Activated T-cell treated with anti-CD3 and anti-CD28 coated beads for 48 hours (primary cell): ENCODE results near the gene ADGRA3.

Experiments
- DNase-seq: peaks from one replicate; pipeline ENCODE4 v3.0.0-alpha.2; 2020; ENCODE audit warnings: low read depth

ADGRA3 gene

DNA sequence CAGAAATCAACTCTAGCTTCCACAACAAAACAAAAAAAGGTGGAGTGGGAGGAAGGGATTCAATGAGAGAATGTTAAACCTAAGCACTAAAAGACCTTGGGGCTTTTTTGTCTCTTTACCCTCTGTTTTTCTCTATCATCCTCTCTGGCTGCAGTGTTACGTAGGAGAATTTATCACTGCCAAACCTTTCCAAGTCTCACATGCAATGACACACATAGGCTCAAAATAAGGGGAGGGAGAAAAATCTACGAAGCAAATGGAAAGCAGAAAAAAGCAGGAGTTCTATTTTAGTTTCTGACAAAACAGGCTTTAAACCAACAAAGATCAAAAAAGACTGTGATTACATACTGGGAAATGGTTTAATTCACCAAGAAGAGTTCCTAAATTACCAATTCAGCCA lies 152.1 kb downstream of the ADGRA3 start:
- no peak for DNase-seq

DNA sequence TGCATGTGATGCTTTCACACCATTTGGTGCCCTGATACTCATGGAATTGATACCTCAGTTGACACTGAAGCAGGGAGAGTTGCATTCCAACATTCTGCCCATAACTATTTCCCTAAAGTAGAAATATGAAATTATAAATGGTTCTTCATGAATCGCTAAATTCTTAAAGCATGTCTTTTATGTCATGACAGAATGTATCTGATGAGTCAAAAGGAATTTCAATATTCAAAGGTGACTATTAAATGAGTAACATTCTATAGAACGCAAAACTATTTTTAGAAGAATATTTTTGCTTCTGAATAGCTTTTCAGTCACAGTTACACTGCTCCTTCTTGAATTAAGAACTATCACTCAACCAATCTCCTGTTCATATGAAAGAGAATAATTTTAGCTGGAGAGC lies 152.8 kb downstream of the ADGRA3 start:
- no peak for DNase-seq

DNA sequence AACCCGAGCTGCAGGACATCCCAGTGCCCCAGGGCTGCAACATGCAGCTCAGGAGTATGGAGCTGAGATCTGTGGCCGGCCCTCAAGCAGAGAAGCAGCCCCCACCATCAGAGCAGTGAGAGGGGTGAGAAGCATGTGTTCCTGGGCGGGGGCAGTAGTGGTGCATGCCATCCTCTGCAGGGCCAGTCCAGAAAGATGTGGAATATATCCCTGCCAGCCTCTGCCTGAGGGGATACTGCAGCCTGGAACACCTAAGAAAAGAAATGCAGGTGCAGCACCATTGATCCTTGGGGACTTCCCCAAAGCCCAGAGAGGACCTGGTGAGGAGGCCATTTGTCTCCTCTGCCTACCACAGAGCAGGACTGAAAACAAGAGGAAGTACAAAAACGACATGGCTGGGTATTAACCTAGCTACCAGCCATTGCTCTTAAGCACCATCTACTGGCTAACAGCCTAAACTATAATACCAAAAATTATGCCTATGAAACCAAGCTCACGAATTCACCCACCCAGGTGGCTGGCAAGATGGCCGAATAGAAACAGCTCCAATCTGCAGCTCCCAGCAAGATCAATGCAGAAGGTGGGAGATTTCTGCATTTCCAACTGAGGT lies 158.8 kb downstream of the ADGRA3 start:
- DNase-seq, result no peak

DNA sequence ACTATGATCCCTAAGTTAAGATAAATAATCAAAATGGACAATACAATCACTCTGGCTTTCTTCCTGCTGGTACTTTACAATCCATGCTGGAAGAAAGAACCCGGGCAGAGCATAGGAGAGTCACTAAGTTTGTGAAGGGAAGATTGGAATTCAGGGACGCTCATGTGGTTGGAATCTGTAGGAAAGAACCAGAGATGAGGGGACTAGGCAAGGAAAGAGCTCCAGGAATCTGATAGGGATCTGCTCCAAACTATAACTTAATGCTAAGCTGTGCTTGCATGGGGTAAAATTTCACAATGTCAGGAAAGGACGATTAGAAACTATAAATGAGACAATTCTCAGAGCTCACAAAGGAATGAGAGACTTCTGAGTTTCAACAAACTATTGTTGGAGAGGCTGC lies 167.5 kb downstream of the ADGRA3 start:
- no peak for DNase-seq

DNA sequence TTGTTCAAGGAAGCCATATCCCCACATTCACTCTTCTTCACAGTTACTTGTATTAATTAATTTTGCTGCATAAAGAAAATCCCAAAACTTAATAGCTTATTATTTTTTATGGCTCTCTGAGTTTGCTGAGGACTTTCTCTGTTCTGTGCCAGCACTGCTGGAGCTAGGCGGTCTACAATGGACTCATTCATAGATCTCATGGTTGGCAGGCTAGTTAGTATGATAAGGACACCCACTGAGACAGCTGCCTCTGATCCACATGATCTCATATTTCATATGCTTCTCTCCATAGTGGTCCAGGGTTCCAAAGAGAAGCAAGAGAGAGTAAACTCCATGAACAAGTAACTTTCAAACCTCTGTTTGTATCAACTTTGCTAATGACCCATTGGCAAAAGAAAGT lies 170.2 kb downstream of the ADGRA3 start:
- DNase-seq, result no peak

DNA sequence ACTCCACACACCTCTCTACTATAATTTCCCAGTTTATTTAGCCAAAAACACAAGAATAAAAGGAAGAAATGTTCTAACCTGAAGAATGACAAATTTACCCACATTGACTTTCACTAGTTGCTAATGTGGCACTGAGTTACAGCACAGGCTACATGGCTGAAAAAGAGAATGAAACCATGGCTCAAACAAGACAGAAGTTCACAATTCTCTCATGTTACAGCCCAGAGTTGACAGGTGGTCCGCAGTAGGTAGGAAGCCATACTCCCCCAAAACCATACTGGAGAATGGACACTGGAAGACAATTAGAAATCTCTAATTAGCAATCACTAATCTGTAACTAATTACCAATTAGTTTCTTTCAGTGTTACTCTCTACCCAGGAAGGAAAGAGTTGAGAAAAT lies 170.8 kb downstream of the ADGRA3 start:
- DNase-seq, result no peak

DNA sequence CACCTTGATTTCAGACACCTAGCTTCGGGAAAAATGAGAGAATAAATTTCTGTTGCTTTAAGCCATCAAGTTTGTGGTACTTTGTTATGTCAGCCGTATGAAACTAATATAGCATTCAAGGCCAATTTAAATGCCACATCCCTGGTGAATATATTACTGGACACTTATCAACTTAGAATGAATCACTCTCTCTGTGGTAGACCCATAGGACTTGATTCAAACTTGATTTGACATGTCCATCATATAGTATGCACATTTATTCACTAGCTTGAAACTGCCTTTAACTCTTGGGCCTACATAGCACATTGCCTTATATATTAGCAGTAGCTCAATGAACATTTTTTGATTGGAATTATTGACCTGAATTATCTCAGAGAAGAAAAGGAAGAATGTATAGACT lies 172.3 kb downstream of the ADGRA3 start:
- DNase-seq, result no peak

DNA sequence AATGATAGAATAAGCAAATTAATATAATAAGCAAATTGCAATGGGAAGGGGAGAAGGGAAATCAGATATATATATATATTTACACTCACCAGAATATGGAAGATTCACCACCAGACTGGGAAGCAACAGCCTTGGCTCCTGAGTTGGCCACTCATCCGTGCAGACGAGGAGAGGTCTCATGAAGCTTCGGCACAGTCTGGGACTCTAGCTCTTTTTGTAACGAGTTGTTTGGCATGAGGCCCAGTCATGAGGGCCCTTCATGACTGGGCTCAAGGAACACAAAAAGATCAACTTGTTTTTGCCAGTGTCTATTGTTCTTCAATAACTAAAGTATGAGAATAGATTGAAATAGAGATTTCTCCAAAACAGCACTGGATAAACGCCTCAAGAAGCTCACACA lies 176.4 kb downstream of the ADGRA3 start:
- DNase-seq, result no peak

DNA sequence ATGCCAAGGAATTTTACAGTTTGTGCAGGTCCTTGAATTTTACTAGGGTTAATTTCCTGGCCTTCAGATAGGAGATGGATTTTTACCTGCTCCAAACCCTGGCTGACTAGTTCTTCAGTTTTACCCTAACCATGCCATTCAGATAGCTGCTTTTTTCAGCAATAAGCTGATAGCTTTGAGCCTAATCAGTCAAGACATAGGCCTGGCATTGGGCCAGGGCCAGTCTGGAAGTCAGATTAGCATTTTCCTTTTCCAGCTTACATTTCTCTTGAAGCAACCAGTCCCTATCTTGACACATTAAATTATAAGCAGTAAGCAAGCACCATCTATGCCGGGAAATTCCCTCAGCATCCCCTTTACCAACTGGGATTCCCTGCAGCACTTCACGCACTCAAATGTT lies 177.1 kb downstream of the ADGRA3 start:
- no peak for DNase-seq
